Coronary artery (tissue), 2 donors: Measurements from ENCODE around the gene C10orf67.

ENCODE experiments used
- DNase-seq: peaks from one replicate; pipeline ENCODE4 v3.0.0-alpha.2; 2017; ENCODE audit warnings: low spot score
- H3K27ac ChIP-seq, 2 donors: fragments of 200-600 bp; sonication (generic); one replicate each; pipeline ENCODE4 v1.5.1; 2016 to 2019
- H3K4me3 ChIP-seq: fragments of 200-600 bp; sonication (generic); 2 replicates; pipeline ENCODE4 v1.5.1; 2016; ENCODE audit warnings: mild to moderate bottlenecking, moderate library complexity
- TF ChIP-seq, protein P1 (sequence below): fragments of 200-600 bp; sonication (generic); IDR thresholded peaks from one replicate; pipeline ENCODE4 v1.5.1; 2019; ENCODE audit warnings: antibody characterized with exemption

The C10orf67 gene

DNA sequence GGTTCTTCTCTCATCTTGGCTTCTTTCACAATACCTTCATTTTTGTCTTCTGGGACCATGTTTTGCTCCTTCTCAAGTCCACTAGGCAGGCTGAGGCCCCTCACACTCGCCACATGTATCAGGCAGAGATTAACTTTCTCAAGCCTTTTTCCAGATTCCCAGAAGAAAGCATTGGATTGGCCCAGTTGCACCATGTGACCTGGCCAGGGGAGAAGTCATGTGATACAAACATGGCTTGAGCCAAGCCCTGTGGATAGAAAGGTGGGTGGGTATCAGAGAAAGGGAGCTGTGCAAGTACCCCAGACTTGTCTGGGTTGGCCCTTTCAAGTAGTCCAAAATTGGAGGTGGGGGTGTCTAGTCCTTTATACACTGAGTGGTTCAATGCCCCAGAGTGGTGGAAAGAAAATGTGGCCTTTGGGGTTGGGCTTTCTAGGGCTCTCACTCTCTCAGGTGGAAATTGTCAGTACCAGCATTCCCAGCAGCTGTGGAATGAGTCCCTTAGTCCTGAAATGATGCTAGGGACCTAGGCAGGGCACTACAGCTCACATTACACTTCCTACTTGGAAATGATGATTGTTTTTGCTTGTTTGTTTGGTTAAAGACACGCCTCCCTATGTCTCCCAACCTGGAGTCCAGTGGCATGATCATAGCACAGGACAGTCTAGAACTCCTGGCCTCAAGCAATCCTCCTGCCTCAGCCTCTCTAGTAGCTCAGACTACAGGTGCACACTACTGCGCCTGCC, 36.9 kb upstream of the C10orf67 start:
- Histone ChIP-seq H3K27ac (no peak overlapping the region), H3K4me3 (no peak overlapping the region)
- no peak for DNase-seq
- TF ChIP-seq, protein P1, sequence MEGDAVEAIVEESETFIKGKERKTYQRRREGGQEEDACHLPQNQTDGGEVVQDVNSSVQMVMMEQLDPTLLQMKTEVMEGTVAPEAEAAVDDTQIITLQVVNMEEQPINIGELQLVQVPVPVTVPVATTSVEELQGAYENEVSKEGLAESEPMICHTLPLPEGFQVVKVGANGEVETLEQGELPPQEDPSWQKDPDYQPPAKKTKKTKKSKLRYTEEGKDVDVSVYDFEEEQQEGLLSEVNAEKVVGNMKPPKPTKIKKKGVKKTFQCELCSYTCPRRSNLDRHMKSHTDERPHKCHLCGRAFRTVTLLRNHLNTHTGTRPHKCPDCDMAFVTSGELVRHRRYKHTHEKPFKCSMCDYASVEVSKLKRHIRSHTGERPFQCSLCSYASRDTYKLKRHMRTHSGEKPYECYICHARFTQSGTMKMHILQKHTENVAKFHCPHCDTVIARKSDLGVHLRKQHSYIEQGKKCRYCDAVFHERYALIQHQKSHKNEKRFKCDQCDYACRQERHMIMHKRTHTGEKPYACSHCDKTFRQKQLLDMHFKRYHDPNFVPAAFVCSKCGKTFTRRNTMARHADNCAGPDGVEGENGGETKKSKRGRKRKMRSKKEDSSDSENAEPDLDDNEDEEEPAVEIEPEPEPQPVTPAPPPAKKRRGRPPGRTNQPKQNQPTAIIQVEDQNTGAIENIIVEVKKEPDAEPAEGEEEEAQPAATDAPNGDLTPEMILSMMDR: no peak

DNA sequence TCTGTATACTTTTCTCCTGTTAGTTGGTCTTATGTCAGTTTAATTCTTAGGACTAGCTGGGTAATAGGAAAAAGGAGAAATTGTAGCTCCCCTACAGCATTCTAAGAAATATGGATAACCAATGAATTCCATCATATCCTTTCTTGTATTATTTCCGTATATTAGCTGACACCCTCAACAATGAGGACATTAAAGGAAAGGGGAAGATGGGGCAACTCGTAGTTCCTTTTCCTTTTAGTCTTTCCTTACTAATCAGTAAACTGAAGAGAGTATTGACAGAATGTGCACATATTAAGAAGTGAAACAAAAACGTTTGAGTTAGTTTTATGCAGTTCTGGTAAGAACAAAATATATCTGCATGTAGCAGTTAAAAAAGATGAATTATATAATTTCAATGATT, 35.1 kb upstream of the C10orf67 start:
- no peak overlapping the region for H3K27ac ChIP-seq
- DNase-seq: no peak
- TF ChIP-seq, protein P1: no peak

DNA sequence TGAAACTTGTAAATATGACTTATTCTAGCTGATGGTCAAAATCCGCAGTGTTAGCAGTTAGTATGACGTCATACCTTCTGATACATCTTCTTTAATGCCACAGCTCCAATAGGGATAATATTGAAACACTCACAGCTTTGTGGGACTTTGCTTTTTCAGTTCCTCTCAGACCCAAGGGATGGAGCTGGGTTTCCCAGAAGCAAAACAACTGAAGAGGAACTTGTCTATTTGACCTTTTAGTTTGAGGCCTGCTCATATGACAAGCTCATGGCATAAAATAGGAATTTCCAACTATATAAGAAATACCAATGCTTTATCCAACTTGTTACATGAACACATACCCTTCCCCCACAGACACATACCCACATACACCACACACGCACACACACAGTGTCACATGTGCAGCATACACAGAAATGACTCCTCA, 31.6 kb upstream of the C10orf67 start:
- TF ChIP-seq, protein P1: no peak
- H3K4me3 ChIP-seq: no peak overlapping the region
- no peak overlapping the region for H3K27ac ChIP-seq
- DNase-seq: no peak

More for the DNA sequence above, 35.1 kb upstream of the C10orf67 start:
- no peak overlapping the region for H3K4me3 ChIP-seq

DNA sequence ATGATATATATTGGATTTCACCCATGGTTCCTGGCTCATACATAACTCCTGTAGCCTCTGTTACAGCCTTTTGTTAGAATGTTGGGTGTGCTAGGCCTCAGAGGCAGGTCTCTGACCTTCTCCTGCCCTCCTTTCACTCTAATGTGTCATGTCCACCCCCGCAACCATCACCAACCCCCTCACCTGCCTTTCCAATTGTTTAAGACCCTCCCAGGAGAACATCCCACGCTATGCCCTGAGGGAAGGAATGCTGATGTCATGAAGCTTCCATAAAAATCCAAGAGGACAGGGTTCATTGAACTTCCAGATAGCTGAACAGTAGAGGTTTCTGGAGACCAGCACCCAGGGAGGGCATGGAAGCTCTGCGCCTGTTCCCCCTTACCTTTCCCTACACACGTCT, 30.8 kb upstream of the C10orf67 start:
- Histone ChIP-seq H3K27ac (no peak overlapping the region), H3K4me3 (no peak overlapping the region)
- no peak for DNase-seq
- TF ChIP-seq, protein P1: no peak

DNA sequence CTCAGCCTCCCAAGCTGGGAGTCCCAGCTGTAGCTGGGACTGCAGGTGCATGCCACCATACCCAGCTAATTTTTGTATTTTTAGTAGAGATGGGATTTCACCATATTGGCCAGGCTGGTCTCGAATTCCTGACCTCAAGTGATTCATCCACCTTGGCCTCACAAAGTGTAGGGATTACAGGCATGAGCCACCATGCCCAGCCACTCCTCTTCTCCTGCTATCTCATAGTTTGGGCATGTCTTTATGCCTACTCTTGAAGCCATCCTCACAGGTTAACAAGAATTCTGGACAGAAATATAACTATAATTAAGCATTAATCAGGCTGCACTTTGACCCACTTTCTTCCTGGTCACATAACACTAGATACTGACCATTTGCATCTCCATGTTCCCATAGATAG, 28.6 kb upstream of the C10orf67 start:
- TF ChIP-seq, protein P1: no peak
- no peak overlapping the region for H3K4me3 ChIP-seq
- no peak overlapping the region for H3K27ac ChIP-seq
- DNase-seq: no peak

DNA sequence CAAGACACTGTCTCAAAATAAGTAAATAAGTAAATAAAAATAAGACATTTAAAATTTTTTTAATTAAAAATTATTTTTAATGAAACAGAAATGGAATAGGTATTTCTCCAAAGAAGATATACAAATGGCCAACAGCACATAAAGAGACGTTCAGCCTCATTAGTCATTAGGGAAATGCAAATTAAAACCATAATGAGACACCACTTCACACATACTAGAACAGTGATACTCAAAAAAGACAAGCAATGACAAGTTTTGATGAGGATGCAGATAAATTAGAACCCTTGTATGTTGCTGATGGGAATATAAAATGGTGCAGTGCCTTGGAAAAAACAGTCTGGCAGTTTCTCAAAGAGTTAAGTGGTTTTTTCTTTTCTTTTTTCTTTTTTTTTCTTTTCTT, 26.5 kb upstream of the C10orf67 start:
- DNase-seq: no peak
- TF ChIP-seq, protein P1: no peak
- H3K27ac ChIP-seq: no peak overlapping the region

DNA sequence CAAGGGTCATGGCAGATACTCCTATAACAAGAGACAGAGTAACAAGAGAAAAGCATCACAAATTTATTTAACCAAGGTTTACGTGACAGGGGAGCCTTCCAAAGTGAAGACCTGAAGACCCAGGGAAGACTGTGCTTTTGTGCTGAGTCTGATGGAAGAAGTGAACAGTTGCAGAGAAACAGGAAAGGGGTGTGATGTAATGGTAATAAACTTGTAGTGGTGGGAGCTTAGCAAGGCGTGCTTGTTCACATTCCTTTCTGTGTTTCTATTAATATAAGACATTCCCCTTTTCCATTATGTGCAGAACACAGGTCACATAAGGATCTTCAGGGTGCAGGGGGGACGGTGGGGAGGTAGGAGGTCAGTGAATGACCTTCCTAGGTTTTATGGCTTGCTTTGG, 25.5 kb upstream of the C10orf67 start:
- no peak for DNase-seq
- TF ChIP-seq, protein P1: no peak
- Histone ChIP-seq H3K4me3 (no peak overlapping the region), H3K27ac (no peak overlapping the region)

More for the DNA sequence above, 26.5 kb upstream of the C10orf67 start:
- H3K4me3 ChIP-seq: no peak overlapping the region
